RWPE2 (cell line): ENCODE data around the gene OGDHL.

Experiments used
- ATAC-seq: fragments of 200-7000 bp; cut with Tn5 transposase; 3 replicates; pipeline ENCODE4 v1.9.1; 2021; ENCODE audit warnings: low read depth
- DNase-seq: peaks from one replicate; pipeline ENCODE4 v3.0.0-alpha.2; 2020; ENCODE audit warnings: low spot score
- H3K27ac ChIP-seq: fragments of 450-650 bp; 2 replicates; pipeline ENCODE4 v1.5.1; 2017; ENCODE audit warnings: mild to moderate bottlenecking; ENCODE audit not compliant: poor library complexity, severe bottlenecking
- H3K27me3 ChIP-seq: fragments of 250-450 bp; sonication (Bioruptor Pico); 2 replicates; pipeline ENCODE4 v1.5.1; 2021; ENCODE audit warnings: mild to moderate bottlenecking, moderate library complexity; ENCODE audit not compliant: insufficient read depth, poor library complexity, severe bottlenecking
- H3K36me3 ChIP-seq: fragments of 250-450 bp; sonication (Bioruptor Pico); 2 replicates; pipeline ENCODE4 v1.5.1; 2020; ENCODE audit warnings: low read depth, mild to moderate bottlenecking, moderate library complexity
- H3K4me1 ChIP-seq: fragments of 250-450 bp; sonication (Bioruptor Pico); 2 replicates; pipeline ENCODE4 v1.5.1; 2021; ENCODE audit warnings: mild to moderate bottlenecking, moderate library complexity; ENCODE audit not compliant: insufficient read depth, poor library complexity, severe bottlenecking
- H3K4me3 ChIP-seq: fragments of 250-450 bp; sonication (Bioruptor Pico); 2 replicates; pipeline ENCODE4 v1.5.1; 2021; ENCODE audit warnings: mild to moderate bottlenecking, moderate library complexity; ENCODE audit not compliant: severe bottlenecking
- H3K9me3 ChIP-seq: fragments of 250-450 bp; sonication (Bioruptor Pico); 2 replicates; pipeline ENCODE4 v1.5.1; 2021; ENCODE audit warnings: mild to moderate bottlenecking, moderate library complexity; ENCODE audit not compliant: severe bottlenecking
- TF ChIP-seq, protein P1 (sequence below): fragments of 450-650 bp; IDR thresholded peaks from one replicate; pipeline ENCODE4 v1.5.1; 2017; ENCODE audit warnings: mild to moderate bottlenecking, moderate library complexity; ENCODE audit not compliant: poor library complexity, severe bottlenecking

The OGDHL gene

DNA sequence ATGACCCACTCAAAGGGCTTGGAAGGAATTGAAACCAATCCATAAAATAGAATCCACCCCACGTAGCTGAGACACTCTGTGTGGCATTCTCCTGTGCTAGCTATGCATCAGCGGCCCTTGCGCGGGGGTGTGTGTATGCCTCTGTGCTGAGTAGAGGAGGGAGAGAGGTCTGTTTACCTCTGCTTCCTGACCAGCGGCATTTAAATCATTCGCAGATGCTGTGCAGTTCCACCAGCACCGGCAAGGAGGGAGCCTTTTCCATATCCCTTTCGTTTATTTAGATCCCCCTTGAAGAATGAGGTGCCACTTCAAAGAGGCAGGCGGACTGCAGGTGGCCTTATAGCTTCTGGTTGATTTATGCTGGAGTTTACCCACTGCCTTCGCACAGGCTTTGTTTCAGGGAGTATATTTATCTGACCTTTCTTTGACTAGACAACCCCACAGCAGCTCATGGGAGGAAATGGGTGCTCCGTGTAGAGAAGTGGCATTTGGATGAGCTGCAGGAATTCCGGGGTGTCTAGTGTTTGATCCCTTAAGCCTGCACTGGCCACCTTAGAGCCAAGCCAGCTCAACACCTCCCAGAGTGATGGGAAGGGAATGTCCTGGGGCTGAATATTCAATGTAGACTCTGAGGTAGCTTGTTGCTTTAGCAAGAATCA is 71.3 kb downstream of the OGDHL start:
- DNase-seq: no peak
- TF ChIP-seq, protein P1, sequence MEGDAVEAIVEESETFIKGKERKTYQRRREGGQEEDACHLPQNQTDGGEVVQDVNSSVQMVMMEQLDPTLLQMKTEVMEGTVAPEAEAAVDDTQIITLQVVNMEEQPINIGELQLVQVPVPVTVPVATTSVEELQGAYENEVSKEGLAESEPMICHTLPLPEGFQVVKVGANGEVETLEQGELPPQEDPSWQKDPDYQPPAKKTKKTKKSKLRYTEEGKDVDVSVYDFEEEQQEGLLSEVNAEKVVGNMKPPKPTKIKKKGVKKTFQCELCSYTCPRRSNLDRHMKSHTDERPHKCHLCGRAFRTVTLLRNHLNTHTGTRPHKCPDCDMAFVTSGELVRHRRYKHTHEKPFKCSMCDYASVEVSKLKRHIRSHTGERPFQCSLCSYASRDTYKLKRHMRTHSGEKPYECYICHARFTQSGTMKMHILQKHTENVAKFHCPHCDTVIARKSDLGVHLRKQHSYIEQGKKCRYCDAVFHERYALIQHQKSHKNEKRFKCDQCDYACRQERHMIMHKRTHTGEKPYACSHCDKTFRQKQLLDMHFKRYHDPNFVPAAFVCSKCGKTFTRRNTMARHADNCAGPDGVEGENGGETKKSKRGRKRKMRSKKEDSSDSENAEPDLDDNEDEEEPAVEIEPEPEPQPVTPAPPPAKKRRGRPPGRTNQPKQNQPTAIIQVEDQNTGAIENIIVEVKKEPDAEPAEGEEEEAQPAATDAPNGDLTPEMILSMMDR: no peak
- Histone ChIP-seq H3K9me3 (no peaks in the 10 kb centered on the region), H3K27ac (no peak overlapping the region), H3K27me3 (peaks cover 50% of the 10 kb centered on the region), H3K4me3 (no peak overlapping the region), H3K4me1 (no peaks in the 10 kb centered on the region), H3K36me3 (no peaks in the 10 kb centered on the region)
- peak; percentile 36; the same call in 1 of the 3 replicates for ATAC-seq

DNA sequence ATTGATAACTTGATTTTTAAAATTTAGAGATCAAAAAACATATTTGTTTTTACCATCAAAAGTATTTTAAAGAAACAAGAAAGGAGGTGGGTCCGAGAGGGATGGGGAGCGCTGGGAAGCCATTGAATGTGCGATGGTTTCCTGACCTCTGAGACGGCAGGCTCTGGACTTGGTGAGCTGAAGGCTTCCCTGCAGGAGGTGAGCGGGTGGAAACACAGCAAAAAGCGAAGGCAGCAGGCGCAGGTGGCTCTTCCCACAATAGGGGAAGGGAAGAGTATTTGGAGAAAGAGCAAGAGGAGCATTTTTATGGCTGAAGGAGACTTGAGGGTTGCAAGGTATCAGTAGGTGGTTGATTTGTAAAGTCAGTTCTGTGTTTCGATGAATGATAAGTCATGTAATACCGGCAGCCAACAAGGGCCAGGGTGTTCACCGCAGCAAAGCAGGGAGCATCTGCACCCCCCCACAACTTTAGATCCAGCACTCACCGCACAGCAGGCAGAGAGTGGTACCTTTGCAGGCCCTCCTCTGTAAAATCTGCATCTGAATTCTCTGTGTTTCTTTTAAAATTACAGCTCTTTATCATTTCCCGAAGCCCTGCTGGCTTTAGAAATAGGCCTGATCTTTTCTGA is 72.1 kb downstream of the OGDHL start:
- Histone ChIP-seq H3K9me3 (no peaks in the 10 kb centered on the region), H3K4me3 (no peak overlapping the region), H3K27ac (no peak overlapping the region), H3K27me3 (peaks cover 47% of the 10 kb centered on the region), H3K36me3 (no peaks in the 10 kb centered on the region), H3K4me1 (no peaks in the 10 kb centered on the region)
- DNase-seq (no peak), ATAC-seq (no peak)
- TF ChIP-seq, protein P1: no peak

DNA sequence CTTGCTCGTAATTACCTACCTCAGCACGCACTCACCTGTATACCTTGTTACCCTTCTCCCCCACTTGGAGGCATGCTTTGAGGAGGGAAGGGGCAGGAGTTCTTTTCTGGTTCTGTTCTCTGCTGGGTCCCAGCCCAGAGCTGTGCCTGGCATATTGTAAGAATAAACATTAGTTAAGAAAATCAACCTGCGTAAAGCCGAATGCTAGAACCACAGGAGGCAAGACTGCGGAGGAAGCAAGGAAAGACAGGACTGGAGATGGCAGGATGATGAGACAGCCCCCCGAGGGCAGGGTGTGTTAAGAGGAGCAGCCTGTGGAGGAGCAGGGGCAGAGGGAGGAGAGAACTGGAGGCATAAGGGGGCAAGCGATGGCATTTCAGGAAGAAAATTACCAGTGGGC is 73.2 kb downstream of the OGDHL start:
- no peak for ATAC-seq
- TF ChIP-seq, protein P1: no peak
- Histone ChIP-seq H3K27me3 (peaks cover 46% of the 10 kb centered on the region), H3K4me3 (no peak overlapping the region), H3K9me3 (no peaks in the 10 kb centered on the region), H3K27ac (no peak overlapping the region), H3K4me1 (no peaks in the 10 kb centered on the region), H3K36me3 (no peaks in the 10 kb centered on the region)
- DNase-seq: no peak

GRCh38 chr10:49688261-49688846 is 73.8 kb downstream of the OGDHL start:
- H3K9me3 ChIP-seq: no peaks in the 10 kb centered on the region
- no peak overlapping the region for H3K4me3 ChIP-seq
- ATAC-seq (no peak), DNase-seq (no peak)
- peaks cover 46% of the 10 kb centered on the region for H3K27me3 ChIP-seq
- no peak overlapping the region for H3K27ac ChIP-seq
- H3K4me1 ChIP-seq: no peaks in the 10 kb centered on the region
- no peaks in the 10 kb centered on the region for H3K36me3 ChIP-seq
- TF ChIP-seq, protein P1: no peak

- Histone ChIP-seq H3K4me3 (no peak overlapping the region), H3K27me3 (peaks cover 35% of the 10 kb centered on the region), H3K36me3 (no peaks in the 10 kb centered on the region), H3K9me3 (no peaks in the 10 kb centered on the region), H3K4me1 (no peaks in the 10 kb centered on the region), H3K27ac (no peak overlapping the region)
- TF ChIP-seq, protein P1: no peak
- ATAC-seq (no peak), DNase-seq (no peak)
Observed at GRCh38 chr10:49686651-49687050, 75.5 kb downstream of the OGDHL start.
